CD4-positive, alpha-beta T cell treated with Interleukin-12 subunit alpha and Interleukin-12 subunit beta, for 1 hour (primary cell): ENCODE measurements around the gene TFPI.
"Not testable (repeated sequence)": the region's sequence is repeated elsewhere in the genome, so short reads cannot be mapped to it uniquely, and the experiment has no call there.

ENCODE experiments used
- DNase-seq: peaks from one replicate; pipeline ENCODE4 v3.0.0-alpha.2; 2020

The TFPI gene

GRCh38 chr2:187527262-187527661, 27.0 kb downstream of the TFPI start:
- no peak for DNase-seq

- DNase-seq = no peak
Observed at GRCh38 chr2:187526792-187527191, 27.4 kb downstream of the TFPI start.

GRCh38 chr2:187525163-187525900, 28.9 kb downstream of the TFPI start:
- no peak for DNase-seq

GRCh38 chr2:187523325-187523724, 30.9 kb downstream of the TFPI start:
- no peak for DNase-seq

- DNase-seq = no peak
Observed at GRCh38 chr2:187520121-187520624, 34.1 kb downstream of the TFPI start.

GRCh38 chr2:187519419-187520120, 34.7 kb downstream of the TFPI start:
- no peak for DNase-seq

- not testable (repeated sequence) for DNase-seq
Observed at GRCh38 chr2:187517750-187518361, 36.4 kb downstream of the TFPI start.

- not testable (repeated sequence) for DNase-seq
Observed at GRCh38 chr2:187516630-187517510, 37.4 kb downstream of the TFPI start.

GRCh38 chr2:187514930-187515329, 39.3 kb downstream of the TFPI start:
- no peak for DNase-seq

GRCh38 chr2:187514235-187514829, 39.9 kb downstream of the TFPI start:
- DNase-seq = not testable (repeated sequence)

GRCh38 chr2:187513460-187514234, 40.6 kb downstream of the TFPI start:
- not testable (repeated sequence) for DNase-seq

GRCh38 chr2:187511356-187512315, 42.6 kb downstream of the TFPI start:
- DNase-seq = no peak

GRCh38 chr2:187510419-187511355, 43.5 kb downstream of the TFPI start:
- DNase-seq = not testable (repeated sequence)

- DNase-seq = no peak
Observed at GRCh38 chr2:187509667-187510417, 44.4 kb downstream of the TFPI start.

- no peak for DNase-seq
Observed at GRCh38 chr2:187506416-187506815, 47.8 kb downstream of the TFPI start.

- DNase-seq = no peak
Observed at GRCh38 chr2:187505065-187505672, 49.1 kb downstream of the TFPI start.

- DNase-seq = no peak
Observed at GRCh38 chr2:187504312-187504921, 49.8 kb downstream of the TFPI start.
